Neural cell (in vitro differentiated cells): ENCODE results near the gene ARHGAP25.

Source experiments
- CTCF ChIP-seq: fragments of 450-650 bp; IDR thresholded peaks from 2 replicates; pipeline ENCODE4 v1.5.1; 2014; ENCODE audit warnings: antibody characterized with exemption, mild to moderate bottlenecking, moderate library complexity; ENCODE audit not compliant: poor library complexity, severe bottlenecking
- EP300 ChIP-seq: fragments of 450-650 bp; conservative IDR thresholded peaks from 2 replicates; pipeline ENCODE4 v1.6.1; 2014; ENCODE audit warnings: antibody characterized with exemption, mild to moderate bottlenecking, moderate library complexity; ENCODE audit not compliant: poor library complexity, severe bottlenecking
- EZH2 ChIP-seq: fragments of 200-600, 300-800 bp; shearing (Covaris generic), sonication (generic); IDR thresholded peaks from 2 replicates; pipeline ENCODE4 v1.6.1; 2014; ENCODE audit warnings: antibody characterized with exemption, low read length, borderline replicate concordance, mild to moderate bottlenecking; ENCODE audit not compliant: insufficient read depth, poor library complexity, severe bottlenecking
- POLR2AphosphoS5 ChIP-seq: IDR thresholded peaks from 2 replicates; pipeline ENCODE4 v1.6.1; 2012
- SMC3 ChIP-seq: fragments of 450-650 bp; conservative IDR thresholded peaks from 2 replicates; pipeline ENCODE4 v1.6.1; 2014; ENCODE audit warnings: antibody characterized with exemption, mild to moderate bottlenecking, moderate library complexity; ENCODE audit not compliant: poor library complexity

- TF ChIP-seq POLR2AphosphoS5 = no peak
- TF ChIP-seq CTCF = no peak
- no peak for TF ChIP-seq EP300
- no peak for TF ChIP-seq SMC3
- no peak for TF ChIP-seq EZH2
These were observed 2.3 kb upstream of the ARHGAP25 start for GRCh38 chr2:68732036-68732932.
